BJ (cell line): Measurements from ENCODE around the gene TFAM. TPM values are rescaled to one million over a fixed set of nuclear protein-coding genes. Genes with fewer than 3 reads are reported as not detected.
"Not testable (repeated sequence)": the region's sequence is repeated elsewhere in the genome, so short reads cannot be mapped to it uniquely, and the experiment has no call there.

Experiments
- CTCF ChIA-PET: fragments of 350-600 bp; formaldehyde crosslinking; extraction: SDS; loops from one replicate; lab custom pipeline; 2021; ENCODE audit warnings: antibody characterized with exemption, inconsistent platforms; lab: Yijun Ruan, JAX
- POLR2A ChIA-PET: fragments of 300-600 bp; sonication (Branson Sonifier 250); formaldehyde crosslinking; extraction: SDS; loops from one replicate; lab custom pipeline; 2021; ENCODE audit warnings: antibody characterized with exemption; lab: Charles Lee
- DNase-seq: peaks from one replicate; pipeline ENCODE4 v3.0.0-alpha.2; 2011; ENCODE audit warnings: low read depth
- H3K27me3 ChIP-seq: 2 replicates; pipeline ENCODE4 v1.6.0; 2011; ENCODE audit warnings: low read length; ENCODE audit not compliant: control insufficient read depth, insufficient read depth
- H3K36me3 ChIP-seq: 2 replicates; pipeline ENCODE4 v1.5.1; 2011; ENCODE audit warnings: low read length; ENCODE audit not compliant: control insufficient read depth, insufficient read depth
- H3K4me3 ChIP-seq: 2 replicates; pipeline ENCODE4 v1.5.1; 2011; ENCODE audit warnings: low read depth, mild to moderate bottlenecking, control low read depth, low read length
- CTCF ChIP-seq: IDR thresholded peaks from 2 replicates; pipeline ENCODE4 v1.5.1; 2011; ENCODE audit warnings: low read depth, mild to moderate bottlenecking, control low read depth, inconsistent platforms, low read length, moderate library complexity; ENCODE audit not compliant: insufficient read depth
- polyA plus RNA-seq: library from polyadenylated mRNA; depleted of rRNA; stranded (reverse); fragments of >200 nt; gene quantifications from 2 replicates; pipeline ENCODE4 v1.2.3, GENCODE V29; 2011

TFAM gene
- polyA plus RNA-seq, 1 experiment, result 9.0 TPM

GRCh38 chr10:58412502-58412961, 27.3 kb downstream of the TFAM start:
- H3K36me3 ChIP-seq, result no peaks in the 10 kb centered on the region
- H3K4me3 ChIP-seq, result no peak overlapping the region
- CTCF ChIA-PET, result interaction anchor here (0.7 to 1.0 kb wide), 5 partner anchors 10 to 540 kb away, joined by 3 to 4 read pairs (median 3); no protein-coding TSS in a partner anchor
- TF ChIP-seq CTCF, result peak; percentile 37
- DNase-seq, result peak; percentile 67
- POLR2A ChIA-PET, result interaction anchor here (0.7 kb wide), 1 partner anchor 46 kb away, joined by 6 read pairs; no protein-coding TSS in a partner anchor
- H3K27me3 ChIP-seq, result no peaks in the 10 kb centered on the region

- no peaks in the 10 kb centered on the region for H3K36me3 ChIP-seq
- H3K4me3 ChIP-seq, result no peak overlapping the region
- CTCF ChIA-PET, result interaction anchor here (0.6 to 2.3 kb wide), 34 partner anchors 8 to 1021 kb away, joined by 3 to 15 read pairs (median 4); partner anchors contain the start of gene TFAM
- DNase-seq, result peak; percentile 27
- peak; percentile 56 for TF ChIP-seq CTCF
- H3K27me3 ChIP-seq, result no peaks in the 10 kb centered on the region
- POLR2A ChIA-PET, result no interaction called here
Measured at GRCh38 chr10:58414270-58415041, 29.2 kb downstream of the TFAM start.

- H3K4me3 ChIP-seq, result no peak overlapping the region
- DNase-seq, result no peak
- H3K36me3 ChIP-seq, result no peaks in the 10 kb centered on the region
- no peak for TF ChIP-seq CTCF
- ChIA-PET POLR2A (no interaction called here), CTCF (interaction anchor here (1.0 to 2.3 kb wide), 11 partner anchors 30 to 366 kb away, joined by 3 to 15 read pairs (median 5); partner anchors contain the start of gene TFAM)
- no peaks in the 10 kb centered on the region for H3K27me3 ChIP-seq
Measured at GRCh38 chr10:58415757-58416156, 30.5 kb downstream of the TFAM start.

- H3K4me3 ChIP-seq, DNase-seq, CTCF ChIA-PET, H3K27me3 ChIP-seq, POLR2A ChIA-PET, H3K36me3 ChIP-seq: not testable (repeated sequence)
Measured at GRCh38 chr10:58417902-58418301, 32.7 kb downstream of the TFAM start.

GRCh38 chr10:58424176-58424575, 39.0 kb downstream of the TFAM start:
- no peak for TF ChIP-seq CTCF
- H3K4me3 ChIP-seq, result no peak overlapping the region
- no peaks in the 10 kb centered on the region for H3K36me3 ChIP-seq
- no peak for DNase-seq
- ChIA-PET POLR2A (no interaction called here), CTCF (no interaction called here)
- H3K27me3 ChIP-seq, result no peaks in the 10 kb centered on the region

GRCh38 chr10:58428436-58428835, 43.2 kb downstream of the TFAM start:
- H3K4me3 ChIP-seq, CTCF ChIA-PET, H3K36me3 ChIP-seq, H3K27me3 ChIP-seq, POLR2A ChIA-PET, DNase-seq: not testable (repeated sequence)
